ENCODE data around the gene PAPSS2. TPM values are rescaled to one million over a fixed set of nuclear protein-coding genes. Genes with fewer than 3 reads are reported as not detected.

PAPSS2 gene
- total and polyA plus RNA-seq, 2 donors (not counting 1 experiment from before 2014, with no cell fraction given) = 102 to 286 TPM

- no peaks in the 10 kb centered on the region for H3K27me3 ChIP-seq (ENCODE audit: control insufficient read depth, insufficient read depth, low read length)
- no peak overlapping the region for H3K4me3 ChIP-seq (replicated peaks in 1 of 4; ENCODE audit: control extremely low read depth in 1 of 4, insufficient read depth in 1 of 4, low read depth in 3 of 4, low read length in 4 of 4)
- no peaks in the 10 kb centered on the region for H4K20me1 ChIP-seq (ENCODE audit: control insufficient read depth, extremely low read depth, insufficient read depth, low read length)
- no peaks in the 10 kb centered on the region for H3K9me3 ChIP-seq (ENCODE audit: control insufficient read depth, insufficient read depth, low read depth, low read length)
- H3K79me2 ChIP-seq (ENCODE audit: control insufficient read depth, insufficient read depth, low read length) = no peaks in the 10 kb centered on the region
- TF ChIP-seq CTCF (conservative IDR thresholded peaks at IDR 0.05 in 1 of 2, IDR thresholded peaks at IDR 0.05 in 1 of 2; ENCODE audit: low read depth in 1 of 2, low read length in 2 of 2) = no peak
- TF ChIP-seq EZH2 (IDR thresholded peaks at IDR 0.05; ENCODE audit: low read length, missing control alignments) = no peak
- DNase-seq (ENCODE audit: low read depth in 2 of 2) = peak in 1 of 2 donors; percentile 36
- H3K4me1 ChIP-seq (ENCODE audit: control insufficient read depth, extremely low read depth, insufficient read depth, low read length) = peaks cover 5% of the 10 kb centered on the region
- H3K9ac ChIP-seq (ENCODE audit: insufficient read depth, low read length) = no peak overlapping the region
- no peak overlapping the region for H3K4me2 ChIP-seq (ENCODE audit: extremely low read depth, insufficient read depth, low read length)
- H2AFZ ChIP-seq (ENCODE audit: low read length) = no peak overlapping the region
- H3K27ac ChIP-seq (ENCODE audit: insufficient read depth, low read length) = no peak overlapping the region
- no peaks in the 10 kb centered on the region for H3K36me3 ChIP-seq (ENCODE audit: control insufficient read depth, insufficient read depth, low read length)
These were observed 25.4 kb upstream of the PAPSS2 start for GRCh38 chr10:87634311-87634710.

GRCh38 chr10:87635498-87636312 is 24.0 kb upstream of the PAPSS2 start:
- Histone ChIP-seq H3K9me3 (ENCODE audit: control insufficient read depth, insufficient read depth, low read depth, low read length) (no peaks in the 10 kb centered on the region), H3K79me2 (ENCODE audit: control insufficient read depth, insufficient read depth, low read length) (no peaks in the 10 kb centered on the region), H3K4me1 (ENCODE audit: control insufficient read depth, extremely low read depth, insufficient read depth, low read length) (peaks cover 5% of the 10 kb centered on the region), H3K4me2 (ENCODE audit: extremely low read depth, insufficient read depth, low read length) (no peak overlapping the region), H3K27me3 (ENCODE audit: control insufficient read depth, insufficient read depth, low read length) (no peaks in the 10 kb centered on the region), H3K36me3 (ENCODE audit: control insufficient read depth, insufficient read depth, low read length) (no peaks in the 10 kb centered on the region), H3K27ac (ENCODE audit: insufficient read depth, low read length) (peak overlapping the region; percentile 14), H3K9ac (ENCODE audit: insufficient read depth, low read length) (no peak overlapping the region), H3K4me3 (replicated peaks in 1 of 4; ENCODE audit: control extremely low read depth in 1 of 4, insufficient read depth in 1 of 4, low read depth in 3 of 4, low read length in 4 of 4) (no peak overlapping the region), H2AFZ (ENCODE audit: low read length) (no peak overlapping the region), H4K20me1 (ENCODE audit: control insufficient read depth, extremely low read depth, insufficient read depth, low read length) (no peaks in the 10 kb centered on the region)
- TF ChIP-seq EZH2 (IDR thresholded peaks at IDR 0.05; ENCODE audit: low read length, missing control alignments) = no peak
- no peak for TF ChIP-seq CTCF (conservative IDR thresholded peaks at IDR 0.05 in 1 of 2, IDR thresholded peaks at IDR 0.05 in 1 of 2; ENCODE audit: low read depth in 1 of 2, low read length in 2 of 2)
- DNase-seq (ENCODE audit: low read depth in 2 of 2) = peak; percentile 66 to 85

- Histone ChIP-seq H3K9ac (ENCODE audit: insufficient read depth, low read length) (no peak overlapping the region), H4K20me1 (ENCODE audit: control insufficient read depth, extremely low read depth, insufficient read depth, low read length) (no peaks in the 10 kb centered on the region), H3K9me3 (ENCODE audit: control insufficient read depth, insufficient read depth, low read depth, low read length) (no peaks in the 10 kb centered on the region), H3K27me3 (ENCODE audit: control insufficient read depth, insufficient read depth, low read length) (no peaks in the 10 kb centered on the region), H3K27ac (ENCODE audit: insufficient read depth, low read length) (no peak overlapping the region), H2AFZ (ENCODE audit: low read length) (no peak overlapping the region), H3K4me3 (replicated peaks in 1 of 4; ENCODE audit: control extremely low read depth in 1 of 4, insufficient read depth in 1 of 4, low read depth in 3 of 4, low read length in 4 of 4) (no peak overlapping the region), H3K4me1 (ENCODE audit: control insufficient read depth, extremely low read depth, insufficient read depth, low read length) (peaks cover 5% of the 10 kb centered on the region), H3K79me2 (ENCODE audit: control insufficient read depth, insufficient read depth, low read length) (no peaks in the 10 kb centered on the region), H3K4me2 (ENCODE audit: extremely low read depth, insufficient read depth, low read length) (no peak overlapping the region), H3K36me3 (ENCODE audit: control insufficient read depth, insufficient read depth, low read length) (no peaks in the 10 kb centered on the region)
- no peak for DNase-seq (ENCODE audit: low read depth in 2 of 2)
- TF ChIP-seq EZH2 (IDR thresholded peaks at IDR 0.05; ENCODE audit: low read length, missing control alignments) = no peak
- TF ChIP-seq CTCF (conservative IDR thresholded peaks at IDR 0.05 in 1 of 2, IDR thresholded peaks at IDR 0.05 in 1 of 2; ENCODE audit: low read depth in 1 of 2, low read length in 2 of 2) = no peak
These were observed 23.3 kb upstream of the PAPSS2 start for GRCh38 chr10:87636313-87636915.
